ENCODE measurements around the gene UFSP1.

Gene UFSP1

GRCh38 chr7:100908512-100908911, 19.0 kb upstream of the UFSP1 start:
- H2AFZ ChIP-seq (ENCODE audit: low read length), result no peak overlapping the region
- no peaks in the 10 kb centered on the region for H3K79me2 ChIP-seq (ENCODE audit: low read length)
- H3K4me3 ChIP-seq (ENCODE audit: low read length), result no peak overlapping the region
- H4K20me1 ChIP-seq (ENCODE audit: insufficient read depth, low read length), result no peaks in the 10 kb centered on the region
- H3K36me3 ChIP-seq (replicated peaks; ENCODE audit: insufficient read depth, low read length), result no peaks in the 10 kb centered on the region
- H3K4me1 ChIP-seq (ENCODE audit: low read length), result no peaks in the 10 kb centered on the region
- H3K27ac ChIP-seq (ENCODE audit: low read length), result no peak overlapping the region
- no peak overlapping the region for H3K9ac ChIP-seq (ENCODE audit: low read length)
- H3K9me2 ChIP-seq (replicated peaks; ENCODE audit: insufficient read depth, low read length), result no peaks in the 10 kb centered on the region
- H3F3A ChIP-seq (ENCODE audit: insufficient read depth, low read length), result no peaks in the 10 kb centered on the region
- no peaks in the 10 kb centered on the region for H3K9me3 ChIP-seq (replicated peaks; ENCODE audit: insufficient read depth, low read length)
- TF ChIP-seq EZH2 (optimal IDR thresholded peaks at IDR 0.05; ENCODE audit: low read depth, low read length), result no peak
- TF ChIP-seq EZH2phosphoT487 (IDR thresholded peaks at IDR 0.05; ENCODE audit: low read length), result no peak
- TF ChIP-seq, protein P1, sequence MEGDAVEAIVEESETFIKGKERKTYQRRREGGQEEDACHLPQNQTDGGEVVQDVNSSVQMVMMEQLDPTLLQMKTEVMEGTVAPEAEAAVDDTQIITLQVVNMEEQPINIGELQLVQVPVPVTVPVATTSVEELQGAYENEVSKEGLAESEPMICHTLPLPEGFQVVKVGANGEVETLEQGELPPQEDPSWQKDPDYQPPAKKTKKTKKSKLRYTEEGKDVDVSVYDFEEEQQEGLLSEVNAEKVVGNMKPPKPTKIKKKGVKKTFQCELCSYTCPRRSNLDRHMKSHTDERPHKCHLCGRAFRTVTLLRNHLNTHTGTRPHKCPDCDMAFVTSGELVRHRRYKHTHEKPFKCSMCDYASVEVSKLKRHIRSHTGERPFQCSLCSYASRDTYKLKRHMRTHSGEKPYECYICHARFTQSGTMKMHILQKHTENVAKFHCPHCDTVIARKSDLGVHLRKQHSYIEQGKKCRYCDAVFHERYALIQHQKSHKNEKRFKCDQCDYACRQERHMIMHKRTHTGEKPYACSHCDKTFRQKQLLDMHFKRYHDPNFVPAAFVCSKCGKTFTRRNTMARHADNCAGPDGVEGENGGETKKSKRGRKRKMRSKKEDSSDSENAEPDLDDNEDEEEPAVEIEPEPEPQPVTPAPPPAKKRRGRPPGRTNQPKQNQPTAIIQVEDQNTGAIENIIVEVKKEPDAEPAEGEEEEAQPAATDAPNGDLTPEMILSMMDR (IDR thresholded peaks at IDR 0.05; ENCODE audit: low read length), result no peak
- peaks cover 22% of the 10 kb centered on the region for H3K27me3 ChIP-seq (replicated peaks; ENCODE audit: insufficient read depth, low read length)
- no peak for DNase-seq
- no peak overlapping the region for H3K4me2 ChIP-seq (ENCODE audit: low read depth, low read length)

GRCh38 chr7:100902638-100903037, 13.1 kb upstream of the UFSP1 start:
- Histone ChIP-seq H3K4me3 (ENCODE audit: low read length) (no peak overlapping the region), H3K27ac (ENCODE audit: low read length) (no peak overlapping the region), H3K9ac (ENCODE audit: low read length) (no peak overlapping the region), H3K9me3 (replicated peaks; ENCODE audit: insufficient read depth, low read length) (no peaks in the 10 kb centered on the region), H3K9me2 (replicated peaks; ENCODE audit: insufficient read depth, low read length) (no peaks in the 10 kb centered on the region), H4K20me1 (ENCODE audit: insufficient read depth, low read length) (no peaks in the 10 kb centered on the region), H3K79me2 (ENCODE audit: low read length) (no peaks in the 10 kb centered on the region), H3K36me3 (replicated peaks; ENCODE audit: insufficient read depth, low read length) (no peaks in the 10 kb centered on the region), H2AFZ (ENCODE audit: low read length) (no peak overlapping the region), H3K4me2 (ENCODE audit: low read depth, low read length) (no peak overlapping the region), H3K27me3 (replicated peaks; ENCODE audit: insufficient read depth, low read length) (peaks cover 13% of the 10 kb centered on the region), H3K4me1 (ENCODE audit: low read length) (peaks cover 5% of the 10 kb centered on the region), H3F3A (ENCODE audit: insufficient read depth, low read length) (peaks cover 4% of the 10 kb centered on the region; the same call in 1 of the 2 replicates)
- TF ChIP-seq EZH2phosphoT487 (IDR thresholded peaks at IDR 0.05; ENCODE audit: low read length) (no peak), EZH2 (optimal IDR thresholded peaks at IDR 0.05; ENCODE audit: low read depth, low read length) (no peak)
- TF ChIP-seq, protein P1 (IDR thresholded peaks at IDR 0.05; ENCODE audit: low read length), result no peak
- no peak for DNase-seq

DNA sequence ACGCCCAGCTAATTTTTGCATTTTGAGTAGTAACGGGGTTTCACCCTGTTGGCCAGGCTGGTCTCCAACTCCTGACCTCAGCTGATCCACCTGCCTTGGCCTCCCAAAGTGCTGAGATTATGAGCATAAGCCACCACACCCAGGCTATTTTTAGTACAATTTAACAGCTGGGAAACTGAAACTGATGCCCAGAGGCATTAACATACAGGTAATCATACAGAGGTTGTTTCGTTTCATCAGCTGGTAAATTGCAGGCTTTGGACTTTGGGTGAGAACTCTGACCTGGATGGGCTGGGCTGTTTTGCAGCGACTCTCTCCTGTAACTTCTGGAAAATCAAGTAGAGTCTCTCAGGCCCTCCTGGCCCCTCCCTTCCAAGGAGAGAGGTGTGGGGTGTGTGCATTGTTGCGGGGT, 12.4 kb upstream of the UFSP1 start:
- peaks cover 4% of the 10 kb centered on the region; the same call in 1 of the 2 replicates for H3F3A ChIP-seq (ENCODE audit: insufficient read depth, low read length)

More for the DNA sequence above, 12.4 kb upstream of the UFSP1 start:
- Histone ChIP-seq H3K4me2 (ENCODE audit: low read depth, low read length) (peak overlapping the region; percentile 34; the same call in 1 of the 2 replicates), H3K27me3 (replicated peaks; ENCODE audit: insufficient read depth, low read length) (peaks cover 18% of the 10 kb centered on the region), H3K36me3 (replicated peaks; ENCODE audit: insufficient read depth, low read length) (no peaks in the 10 kb centered on the region), H3K9ac (ENCODE audit: low read length) (no peak overlapping the region), H3K79me2 (ENCODE audit: low read length) (no peaks in the 10 kb centered on the region), H2AFZ (ENCODE audit: low read length) (no peak overlapping the region), H3K27ac (ENCODE audit: low read length) (no peak overlapping the region), H3K4me3 (ENCODE audit: low read length) (no peak overlapping the region), H3K9me2 (replicated peaks; ENCODE audit: insufficient read depth, low read length) (no peaks in the 10 kb centered on the region), H4K20me1 (ENCODE audit: insufficient read depth, low read length) (no peaks in the 10 kb centered on the region), H3K4me1 (ENCODE audit: low read length) (peaks cover 5% of the 10 kb centered on the region), H3K9me3 (replicated peaks; ENCODE audit: insufficient read depth, low read length) (no peaks in the 10 kb centered on the region)
- peak; percentile 63 for DNase-seq
- no peak for TF ChIP-seq EZH2 (optimal IDR thresholded peaks at IDR 0.05; ENCODE audit: low read depth, low read length)
- TF ChIP-seq, protein P1 (IDR thresholded peaks at IDR 0.05; ENCODE audit: low read length), result no peak
- no peak for TF ChIP-seq EZH2phosphoT487 (IDR thresholded peaks at IDR 0.05; ENCODE audit: low read length)
